Erythroblast (primary cell): ENCODE measurements around the gene SULT2A1.

ENCODE experiments used
- DNase-seq, 2 experiments: peaks; one replicate each; lab custom pipeline; 2025; lab: John Stamatoyannopoulos, UW
- GATA1 ChIP-seq: IDR thresholded peaks from 2 replicates; pipeline ENCODE4 v1.6.1; 2011; ENCODE audit warnings: low read depth, mild to moderate bottlenecking, control low read depth, low read length, moderate library complexity
- POLR2A ChIP-seq: IDR thresholded peaks from 2 replicates; pipeline ENCODE4 v1.6.1; 2011; ENCODE audit warnings: mild to moderate bottlenecking, low read length

Gene SULT2A1

DNA sequence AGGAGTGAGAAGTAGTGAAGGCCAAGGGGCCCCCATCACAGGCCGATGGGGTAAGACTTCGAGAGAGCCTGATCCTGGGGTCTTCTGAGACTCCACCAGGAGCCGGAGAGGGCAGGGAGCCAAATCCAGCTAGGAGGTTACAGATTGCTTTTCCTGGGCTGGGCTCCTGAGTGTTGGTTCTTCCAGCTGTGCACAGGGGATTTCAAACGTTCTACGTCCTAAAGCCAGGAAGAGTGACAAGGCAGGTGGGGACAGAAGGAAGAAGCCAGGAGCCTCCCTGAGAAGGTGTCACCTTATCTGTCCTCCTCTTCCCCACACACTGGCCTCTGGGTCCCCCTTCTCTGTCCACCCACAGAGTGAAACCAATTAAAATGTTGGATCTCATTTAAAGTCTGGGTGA, 43.2 kb downstream of the SULT2A1 start:
- no peak for DNase-seq
- TF ChIP-seq POLR2A (no peak), GATA1 (no peak)

DNA sequence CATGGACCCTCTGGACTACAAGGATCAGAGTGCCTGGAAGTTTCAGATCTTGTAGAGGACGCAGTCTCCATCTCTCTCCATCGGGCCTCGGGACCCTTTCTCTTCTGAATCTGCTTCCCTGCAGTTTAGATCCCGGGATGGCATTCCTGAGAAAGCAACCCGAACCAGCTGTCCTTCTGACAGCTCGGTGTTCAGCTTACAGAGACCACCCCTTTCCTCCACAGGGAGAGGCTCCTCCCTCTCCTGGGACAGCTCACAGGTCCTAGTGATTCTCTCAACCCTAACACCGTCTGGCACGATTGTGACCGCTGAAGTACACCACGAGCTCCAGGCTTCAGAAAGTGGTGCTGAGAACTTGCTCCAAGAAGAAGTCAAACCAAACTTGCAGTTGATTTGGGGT, 46.2 kb downstream of the SULT2A1 start:
- DNase-seq, result no peak
- no peak for TF ChIP-seq GATA1
- TF ChIP-seq POLR2A, result no peak

DNA sequence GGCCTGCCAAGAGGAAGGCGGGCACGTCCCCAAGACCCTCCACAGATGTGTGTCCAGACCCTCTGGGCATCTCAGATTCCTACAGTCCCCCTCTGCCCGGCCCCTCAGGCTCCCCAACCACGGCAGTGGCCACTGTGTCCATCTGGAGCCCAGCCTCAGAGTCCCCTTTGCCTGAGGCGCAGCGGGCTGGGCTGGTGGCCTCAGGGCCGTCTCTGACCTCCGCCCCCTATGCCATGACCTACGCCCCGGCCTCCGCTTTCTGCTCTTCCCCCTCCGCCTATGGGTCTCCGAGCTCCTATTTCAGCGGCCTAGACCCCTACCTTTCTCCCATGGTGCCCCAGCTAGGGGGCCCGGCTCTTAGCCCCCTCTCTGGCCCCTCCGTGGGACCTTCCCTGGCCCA, 46.7 kb downstream of the SULT2A1 start:
- no peak for TF ChIP-seq GATA1
- no peak for TF ChIP-seq POLR2A
- no peak for DNase-seq

DNA sequence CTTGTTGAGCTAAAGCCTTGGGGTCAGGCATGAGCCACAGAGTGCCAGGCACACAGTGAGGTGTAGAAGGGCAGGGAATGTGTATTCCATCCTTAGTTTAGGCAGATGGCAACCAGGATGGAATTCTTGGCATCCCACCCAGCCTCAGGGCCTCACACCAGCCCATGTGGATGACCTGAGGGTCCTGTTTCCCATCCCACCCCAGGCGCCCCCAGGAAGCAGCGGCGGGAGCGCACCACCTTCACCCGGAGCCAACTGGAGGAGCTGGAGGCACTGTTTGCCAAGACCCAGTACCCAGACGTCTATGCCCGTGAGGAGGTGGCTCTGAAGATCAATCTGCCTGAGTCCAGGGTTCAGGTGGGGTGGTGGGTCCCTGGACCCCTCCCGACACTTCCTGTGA, 50.1 kb downstream of the SULT2A1 start:
- TF ChIP-seq POLR2A, result no peak
- TF ChIP-seq GATA1, result no peak
- DNase-seq, result no peak

DNA sequence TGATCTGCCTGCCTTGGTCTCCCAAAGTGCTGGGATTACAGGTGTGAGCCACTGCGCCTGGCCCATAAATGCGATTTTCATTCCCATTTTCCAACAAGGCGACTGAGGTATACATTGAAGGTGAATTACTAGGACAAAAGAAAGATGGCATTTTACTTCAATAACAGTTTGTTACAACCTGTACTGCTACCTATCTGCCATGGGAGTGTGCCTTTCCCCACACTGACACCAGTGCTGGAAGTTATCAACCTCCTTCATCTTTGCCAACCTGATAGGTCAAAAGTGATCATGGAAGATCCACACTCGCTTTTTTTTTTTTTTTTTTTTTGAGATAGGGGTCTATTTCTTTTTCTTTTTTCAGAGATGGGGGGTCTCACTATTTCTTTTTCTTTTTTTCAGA, 53.4 kb downstream of the SULT2A1 start:
- DNase-seq, result no peak
- TF ChIP-seq GATA1 (no peak), POLR2A (no peak)

DNA sequence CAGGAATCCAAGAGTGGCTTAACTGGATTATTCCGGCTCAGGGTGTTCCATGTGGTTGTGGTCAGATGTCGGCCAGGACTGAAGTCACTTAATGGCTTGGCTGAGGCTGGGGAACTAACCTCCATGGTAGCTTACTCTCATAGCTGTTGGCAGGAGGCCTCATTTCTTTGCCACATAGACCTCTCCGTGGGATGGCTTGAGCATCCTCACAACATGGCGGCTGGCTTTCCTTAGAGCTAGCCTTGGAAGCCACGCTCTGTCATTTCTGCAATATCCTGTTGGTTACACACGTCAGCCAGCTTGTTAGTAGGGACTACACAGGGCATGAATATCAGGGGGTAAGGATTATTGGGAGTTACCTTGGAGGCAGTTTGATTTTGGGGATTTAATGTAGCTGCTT, 59.3 kb downstream of the SULT2A1 start:
- no peak for TF ChIP-seq GATA1
- no peak for TF ChIP-seq POLR2A
- no peak for DNase-seq

DNA sequence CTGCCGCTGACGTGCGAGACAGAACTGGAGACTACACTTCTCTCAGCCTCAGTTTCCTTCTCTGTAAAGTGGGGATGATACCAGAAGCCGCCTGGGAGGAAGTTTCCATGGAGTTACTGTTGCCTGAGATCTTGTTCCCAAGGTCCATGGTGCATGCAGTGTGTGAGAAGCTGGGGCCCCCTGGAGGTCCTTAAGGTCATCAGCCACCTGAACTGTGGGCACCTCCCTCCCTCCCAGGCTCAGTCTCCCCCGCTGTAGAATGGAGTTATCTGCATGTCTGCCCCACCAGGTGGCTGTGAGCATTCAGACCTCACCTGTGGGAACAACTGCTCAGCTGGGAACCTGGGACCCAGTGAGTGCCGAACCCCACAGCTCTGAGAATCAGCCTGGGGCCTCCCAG, 61.7 kb downstream of the SULT2A1 start:
- TF ChIP-seq POLR2A (no peak), GATA1 (no peak)
- no peak for DNase-seq

DNA sequence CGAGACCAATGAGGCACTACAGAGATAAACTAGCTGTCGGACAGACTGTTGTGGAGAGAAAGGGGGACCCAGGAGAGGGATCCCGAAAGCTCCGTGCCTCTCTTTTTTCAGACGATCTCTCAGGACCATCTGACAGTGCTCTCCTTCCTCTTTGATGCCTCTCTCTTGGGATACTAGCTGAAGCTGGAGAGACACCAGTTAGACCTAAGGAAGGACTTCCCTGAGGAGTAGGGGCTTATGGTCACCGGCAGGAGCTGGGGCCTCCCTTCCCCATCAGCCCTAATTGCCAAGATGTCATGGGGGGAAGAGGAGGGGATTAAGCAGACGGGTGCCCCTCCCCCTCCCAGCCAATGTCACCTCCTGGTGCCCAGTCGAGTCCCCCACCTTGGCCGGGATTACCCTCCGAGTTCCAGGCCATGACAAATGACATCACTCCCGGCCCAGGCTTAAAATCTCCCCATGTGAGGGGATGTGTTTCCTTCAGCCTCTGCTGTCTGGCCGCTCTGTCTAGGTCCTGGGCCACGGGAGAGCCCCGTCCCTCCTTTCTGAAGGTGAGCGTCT, 64.6 kb downstream of the SULT2A1 start, which contains the start of gene CRX:
TSS of gene CRX (plus strand) at position 478 of the 561 bp plus-strand sequence. CDS start 12,507 bp downstream, outside the sequence.
- no peak for DNase-seq
- TF ChIP-seq POLR2A (no peak), GATA1 (no peak)
